K562 (cell line): Measurements from ENCODE around the gene BLTP3B. TPM values are rescaled to one million over a fixed set of nuclear protein-coding genes. Genes with fewer than 3 reads are reported as not detected.

Source experiments
- CC2D1A ChIP-seq: fragments of 450-650 bp; IDR thresholded peaks from 2 replicates; pipeline ENCODE4 v1.6.1; 2017; ENCODE audit warnings: mild to moderate bottlenecking
- DDX20 ChIP-seq: fragments of 450-650 bp; IDR thresholded peaks from 2 replicates; pipeline ENCODE4 v1.6.1; 2016; ENCODE audit warnings: missing genetic modification characterization, low read depth, mild to moderate bottlenecking, missing compliant biosample characterization, moderate library complexity
- ETV6 ChIP-seq, 3 experiments: fragments of 150-350 bp in 1 of 3; sonication (generic) in 1 of 3; formaldehyde crosslinking in 1 of 3; IDR thresholded peaks; 2 replicates each; pipeline versions ENCODE4 v1.6.1 to v1.8.0; 2014 to 2022; ENCODE audit warnings: borderline replicate concordance in 2 of 3, low read depth in 2 of 3, antibody characterized with exemption in 1 of 3, low read length in 1 of 3, mild to moderate bottlenecking in 1 of 3, missing genetic modification reagents in 1 of 3
- HDAC6 ChIP-seq: IDR thresholded peaks from 2 replicates; pipeline ENCODE4 v1.6.1; 2012; ENCODE audit warnings: low read depth, mild to moderate bottlenecking, control low read depth, inconsistent platforms, low read length, moderate library complexity
- HMG20A ChIP-seq: fragments of 450-650 bp; formaldehyde crosslinking; conservative IDR thresholded peaks from 2 replicates; pipeline ENCODE4 v1.4.0; 2020; ENCODE audit warnings: mild to moderate bottlenecking, mixed read lengths
- HOXB6 ChIP-seq: fragments of 250-450 bp; sonication (Bioruptor Pico); IDR thresholded peaks from 2 replicates; pipeline ENCODE4 v1.5.1; 2022; ENCODE audit warnings: mild to moderate bottlenecking, borderline replicate concordance
- JUND ChIP-seq, 2 experiments: IDR thresholded peaks; 2 replicates in 1 of 2; 3 replicates in 1 of 2; pipeline ENCODE4 v1.6.1; 2011; ENCODE audit warnings: borderline replicate concordance in 2 of 2, low read depth in 2 of 2, low read length in 2 of 2, improper control_type of control experiment in 1 of 2, missing biosample characterization in 1 of 2, missing genetic modification characterization in 1 of 2, missing genetic modification reagents in 1 of 2
- MECOM ChIP-seq: fragments of 250-450 bp; sonication (Bioruptor Pico); IDR thresholded peaks from 2 replicates; pipeline ENCODE4 v1.8.0; 2022; ENCODE audit warnings: inconsistent platforms
- NELFE ChIP-seq: IDR thresholded peaks from 2 replicates; pipeline ENCODE4 v1.6.1; 2011; ENCODE audit warnings: mild to moderate bottlenecking; ENCODE audit not compliant: insufficient read depth, insufficient read length
- NFIC ChIP-seq: fragments of 450-650 bp; IDR thresholded peaks from 2 replicates; pipeline ENCODE4 v1.6.1; 2017; ENCODE audit warnings: mild to moderate bottlenecking, inconsistent platforms
- PCBP1 ChIP-seq: fragments of 200-400 bp; formaldehyde crosslinking; IDR thresholded peaks from 2 replicates; pipeline ENCODE4 v1.6.1; 2018; ENCODE audit warnings: mild to moderate bottlenecking, low read depth, low read length; ENCODE audit not compliant: poor library complexity, severe bottlenecking
- POLR2H ChIP-seq: IDR thresholded peaks from 2 replicates; pipeline ENCODE4 v1.6.1; 2016; ENCODE audit warnings: missing genetic modification characterization, low read depth, mild to moderate bottlenecking, control low read depth, missing compliant biosample characterization, moderate library complexity
- RBFOX2 ChIP-seq: fragments of 200-400 bp; formaldehyde crosslinking; IDR thresholded peaks from 2 replicates; pipeline ENCODE4 v1.6.1; 2017; ENCODE audit warnings: low read depth, mild to moderate bottlenecking, low read length, moderate library complexity
- RFX1 ChIP-seq: fragments of 450-650 bp; IDR thresholded peaks from 2 replicates; pipeline ENCODE4 v1.6.1; 2016; ENCODE audit warnings: mild to moderate bottlenecking, moderate library complexity
- SMAD1 ChIP-seq: fragments of 150-350 bp; IDR thresholded peaks from 2 replicates; pipeline ENCODE4 v1.6.1; 2014; ENCODE audit warnings: low read length, low read depth; ENCODE audit not compliant: partially characterized antibody
- SPI1 ChIP-seq: IDR thresholded peaks from 2 replicates; pipeline ENCODE4 v1.6.1; 2011; ENCODE audit warnings: low read depth, low read length, control low read depth, borderline replicate concordance
- TAF1 ChIP-seq: IDR thresholded peaks from 2 replicates; pipeline ENCODE4 v1.6.1; 2011; ENCODE audit warnings: mild to moderate bottlenecking, low read length, moderate library complexity; ENCODE audit not compliant: insufficient read depth, control insufficient read depth, severe bottlenecking; ENCODE audit errors: extremely low read depth
- ZBTB7A ChIP-seq: IDR thresholded peaks from 2 replicates; pipeline ENCODE4 v1.6.1; 2011; ENCODE audit warnings: low read depth, mild to moderate bottlenecking, low read length, moderate library complexity, borderline replicate concordance; ENCODE audit not compliant: control insufficient read depth
- ZNF24 ChIP-seq: fragments of 450-650 bp; IDR thresholded peaks from 2 replicates; pipeline ENCODE4 v1.6.1; 2016
- ZNF41 ChIP-seq: fragments of 250-450 bp; sonication (Bioruptor Pico); conservative IDR thresholded peaks from 2 replicates; pipeline ENCODE4 v1.4.0; 2020; ENCODE audit warnings: mild to moderate bottlenecking
- ZNF766 ChIP-seq: fragments of 200-800 bp; sonication (Bioruptor generic); conservative IDR thresholded peaks from 2 replicates; pipeline ENCODE4 v1.6.1; 2016; ENCODE audit warnings: missing genetic modification characterization, missing compliant biosample characterization
- polyA plus RNA-seq, 8 experiments: library from polyadenylated mRNA; depleted of rRNA in 4 of 8; stranded (reverse) in 5 of 8; unstranded in 3 of 8; fragments of >200 nt; fragmentation: Nextera tagmentation in 2 of 8; fragmentation: Illumina TruSeq in 1 of 8; extraction: Ambion mirVana in 2 of 8; extraction: Trizol in 1 of 8; gene quantifications; 2 replicates each; pipeline versions ENCODE4 v1.2.1 to v1.2.3, GENCODE V29; 2011 to 2014; ENCODE audit warnings: inconsistent platforms in 1 of 8, missing spikeins in 1 of 8
- total RNA-seq, 7 experiments: library from RNA; depleted of rRNA in 6 of 7; stranded (reverse); fragments of >200 nt in 6 of 7; fragmentation: Illumina TruSeq in 2 of 7; extraction: Trizol in 2 of 7; gene quantifications; 2 replicates each; pipeline versions ENCODE4 v1.2.1 to v1.2.3, GENCODE V29; 2011 to 2021; ENCODE audit warnings: low replicate concordance in 1 of 7
- TF ChIP-seq, protein P1 (sequence below): sonication (generic); formaldehyde crosslinking; IDR thresholded peaks from 2 replicates; pipeline ENCODE4 v1.8.0; 2022; ENCODE audit warnings: missing genetic modification reagents, mild to moderate bottlenecking, moderate library complexity, borderline replicate concordance
- TF ChIP-seq, protein P2 (sequence below): fragments of 200-800 bp; sonication (Bioruptor generic); IDR thresholded peaks from 2 replicates; pipeline ENCODE4 v1.6.1; 2017; ENCODE audit warnings: missing genetic modification characterization, missing compliant biosample characterization
- TF ChIP-seq, protein P3 (sequence below): IDR thresholded peaks from 3 replicates; pipeline ENCODE4 v1.6.1; 2011; ENCODE audit warnings: borderline replicate concordance, mild to moderate bottlenecking; ENCODE audit not compliant: insufficient read length, insufficient read depth

BLTP3B gene
- total and polyA plus RNA-seq, 9 of the 15 experiments (the other 6 are each of a cell fraction or from before 2014, with no cell fraction given) = 3.9 to 27.4 (median 19.7) TPM

- TF ChIP-seq JUND (IDR thresholded peaks at IDR 0.05; ENCODE audit: borderline replicate concordance, low read depth, low read length) = no peak
- TF ChIP-seq JUND (tag; IDR thresholded peaks at IDR 0.05; ENCODE audit: borderline replicate concordance, low read depth, low read length) = no peak
- TF ChIP-seq POLR2H = peak; percentile 68
- TF ChIP-seq, protein P1, sequence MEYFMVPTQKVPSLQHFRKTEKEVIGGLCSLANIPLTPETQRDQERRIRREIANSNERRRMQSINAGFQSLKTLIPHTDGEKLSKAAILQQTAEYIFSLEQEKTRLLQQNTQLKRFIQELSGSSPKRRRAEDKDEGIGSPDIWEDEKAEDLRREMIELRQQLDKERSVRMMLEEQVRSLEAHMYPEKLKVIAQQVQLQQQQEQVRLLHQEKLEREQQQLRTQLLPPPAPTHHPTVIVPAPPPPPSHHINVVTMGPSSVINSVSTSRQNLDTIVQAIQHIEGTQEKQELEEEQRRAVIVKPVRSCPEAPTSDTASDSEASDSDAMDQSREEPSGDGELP (CRISPR knock-in tag) = peak; percentile 19; the same call in 1 of the 2 replicates
- TF ChIP-seq ZNF766 = 0 out of 2 replicates have a peak, but pooled peaks have one; percentile 32
- peak; percentile 49 for TF ChIP-seq TAF1
- TF ChIP-seq ZBTB7A = no peak; the same call in 1 of the 2 replicates
- TF ChIP-seq RBFOX2 = no peak
- TF ChIP-seq, protein P2, sequence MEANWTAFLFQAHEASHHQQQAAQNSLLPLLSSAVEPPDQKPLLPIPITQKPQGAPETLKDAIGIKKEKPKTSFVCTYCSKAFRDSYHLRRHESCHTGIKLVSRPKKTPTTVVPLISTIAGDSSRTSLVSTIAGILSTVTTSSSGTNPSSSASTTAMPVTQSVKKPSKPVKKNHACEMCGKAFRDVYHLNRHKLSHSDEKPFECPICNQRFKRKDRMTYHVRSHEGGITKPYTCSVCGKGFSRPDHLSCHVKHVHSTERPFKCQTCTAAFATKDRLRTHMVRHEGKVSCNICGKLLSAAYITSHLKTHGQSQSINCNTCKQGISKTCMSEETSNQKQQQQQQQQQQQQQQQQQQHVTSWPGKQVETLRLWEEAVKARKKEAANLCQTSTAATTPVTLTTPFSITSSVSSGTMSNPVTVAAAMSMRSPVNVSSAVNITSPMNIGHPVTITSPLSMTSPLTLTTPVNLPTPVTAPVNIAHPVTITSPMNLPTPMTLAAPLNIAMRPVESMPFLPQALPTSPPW = peak; percentile 80
- no peak for TF ChIP-seq DDX20
- TF ChIP-seq RFX1 = no peak
- no peak for TF ChIP-seq ETV6 (IDR thresholded peaks at IDR 0.05; ENCODE audit: borderline replicate concordance in 1 of 2, low read depth in 2 of 2, low read length in 1 of 2)
- TF ChIP-seq ETV6 (CRISPR knock-in tag; IDR thresholded peaks at IDR 0.05; ENCODE audit: borderline replicate concordance) = no peak
- no peak for TF ChIP-seq HOXB6 (CRISPR knock-in tag)
- TF ChIP-seq, protein P3, sequence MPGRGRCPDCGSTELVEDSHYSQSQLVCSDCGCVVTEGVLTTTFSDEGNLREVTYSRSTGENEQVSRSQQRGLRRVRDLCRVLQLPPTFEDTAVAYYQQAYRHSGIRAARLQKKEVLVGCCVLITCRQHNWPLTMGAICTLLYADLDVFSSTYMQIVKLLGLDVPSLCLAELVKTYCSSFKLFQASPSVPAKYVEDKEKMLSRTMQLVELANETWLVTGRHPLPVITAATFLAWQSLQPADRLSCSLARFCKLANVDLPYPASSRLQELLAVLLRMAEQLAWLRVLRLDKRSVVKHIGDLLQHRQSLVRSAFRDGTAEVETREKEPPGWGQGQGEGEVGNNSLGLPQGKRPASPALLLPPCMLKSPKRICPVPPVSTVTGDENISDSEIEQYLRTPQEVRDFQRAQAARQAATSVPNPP = no peak
- TF ChIP-seq CC2D1A = 0 out of 2 replicates have a peak, but pooled peaks have one; percentile 36
- TF ChIP-seq HDAC6 = no peak
- TF ChIP-seq ZNF41 = no peak
- TF ChIP-seq MECOM (CRISPR knock-in tag) = no peak
- TF ChIP-seq PCBP1 = no peak
- TF ChIP-seq NELFE = no peak
- TF ChIP-seq SPI1 = 0 out of 2 replicates have a peak, but pooled peaks have one; percentile 13
- no peak for TF ChIP-seq SMAD1
- no peak for TF ChIP-seq ZNF24
- no peak for TF ChIP-seq NFIC
- TF ChIP-seq HMG20A (CRISPR knock-in tag) = no peak
Measured at GRCh38 chr12:100142851-100143559, at the start of gene BLTP3B (continued).
